B cell (primary cell): ENCODE results near the gene ELMOD2. TPM values are rescaled to one million over a fixed set of nuclear protein-coding genes. Genes with fewer than 3 reads are reported as not detected.

Experiments
- ATAC-seq: fragments of 200-7000 bp; cut with Tn5 transposase; one replicate; pipeline ENCODE4 v1.10.0; 2021; ENCODE audit warnings: low read depth, mild to moderate bottlenecking, moderate number of reproducible peaks, moderate library complexity
- CTCF ChIA-PET: fragments of 350-600 bp; sonication (Branson Sonifier 250); formaldehyde crosslinking; loops from one replicate; lab custom pipeline; 2021; ENCODE audit warnings: antibody characterized with exemption, inconsistent platforms; lab: Charles Lee
- POLR2A ChIA-PET: fragments of 350-600 bp; sonication (Branson Sonifier 250); formaldehyde crosslinking; loops from one replicate; lab custom pipeline; 2021; ENCODE audit warnings: antibody characterized with exemption; lab: Charles Lee
- DNase-seq: peaks from one replicate; pipeline ENCODE4 v3.0.0; 2013
- H2AFZ ChIP-seq: 2 replicates; pipeline ENCODE4 v1.6.1; 2012; ENCODE audit warnings: mild to moderate bottlenecking, low read depth, low read length; ENCODE audit not compliant: insufficient read depth, poor library complexity, severe bottlenecking
- H3K27ac ChIP-seq, 2 donors: 1 replicate in 1 of 2; 2 replicates in 1 of 2; pipeline ENCODE4 v1.5.1; 2012 to 2013; ENCODE audit warnings: low read length in 2 of 2, mild to moderate bottlenecking in 2 of 2, moderate library complexity in 1 of 2
- H3K27me3 ChIP-seq, 4 experiments: fragments of 200-600 bp in 1 of 4; sonication (generic) in 1 of 4; replicated peaks in 1 of 4; 1 replicate in 2 of 4; 2 replicates in 2 of 4; pipeline versions ENCODE4 v1.6.1 to v1.7.0; 2013 to 2016; ENCODE audit warnings: low read length in 3 of 4, mild to moderate bottlenecking in 2 of 4, mixed read lengths in 1 of 4, moderate library complexity in 1 of 4; ENCODE audit not compliant: insufficient read depth in 4 of 4, control insufficient read depth in 3 of 4; ENCODE audit errors: control extremely low read depth in 1 of 4
- H3K36me3 ChIP-seq, 2 experiments: replicated peaks in 1 of 2; 1 replicate in 1 of 2; 2 replicates in 1 of 2; pipeline versions ENCODE4 v1.6.1 to v1.7.1; 2013; ENCODE audit warnings: low read length in 1 of 2; ENCODE audit not compliant: insufficient read depth in 2 of 2, control insufficient read depth in 1 of 2; ENCODE audit errors: control extremely low read depth in 1 of 2, extremely low read depth in 1 of 2
- H3K4me1 ChIP-seq, 2 donors: fragments of 200-600 bp in 1 of 2; sonication (generic) in 1 of 2; 1 replicate in 1 of 2; 2 replicates in 1 of 2; pipeline versions ENCODE4 v1.5.1 to v1.6.1; 2013 to 2017; ENCODE audit warnings: low read length in 2 of 2; ENCODE audit not compliant: control insufficient read depth in 2 of 2, insufficient read depth in 2 of 2
- H3K4me2 ChIP-seq: replicated peaks from 2 replicates; pipeline ENCODE3; 2012; ENCODE audit warnings: mild to moderate bottlenecking, low read depth, low read length; ENCODE audit not compliant: poor library complexity, severe bottlenecking
- H3K4me3 ChIP-seq, 5 experiments: fragments of 200-600 bp in 1 of 5; sonication (generic) in 1 of 5; 1 replicate in 3 of 5; 2 replicates in 2 of 5; pipeline versions ENCODE4 v1.5.1 to v1.7.0; 2011 to 2016; ENCODE audit warnings: low read length in 4 of 5, mild to moderate bottlenecking in 4 of 5, low read depth in 2 of 5, control low read depth in 1 of 5, moderate library complexity in 1 of 5; ENCODE audit not compliant: insufficient read depth in 1 of 5; ENCODE audit errors: control extremely low read depth in 1 of 5, extremely low read depth in 1 of 5
- H3K79me2 ChIP-seq: fragments of 200-600 bp; sonication (generic); one replicate; pipeline ENCODE4 v1.6.0; 2016; ENCODE audit warnings: low read length; ENCODE audit not compliant: control insufficient read depth, insufficient read depth
- H3K9ac ChIP-seq: fragments of 200-600 bp; sonication (generic); 2 replicates; pipeline ENCODE4 v1.6.1; 2017; ENCODE audit warnings: mild to moderate bottlenecking, low read length, moderate library complexity
- H3K9me3 ChIP-seq, 3 donors: one replicate each; pipeline versions ENCODE4 v1.6.1 to v1.7.1; 2013; ENCODE audit warnings: low read length in 2 of 3; ENCODE audit not compliant: control insufficient read depth in 2 of 3, insufficient read depth in 1 of 3; ENCODE audit errors: control extremely low read depth in 1 of 3
- H4K20me1 ChIP-seq: 2 replicates; pipeline ENCODE4 v1.6.0; 2012; ENCODE audit warnings: mild to moderate bottlenecking, low read length; ENCODE audit not compliant: insufficient read depth, control insufficient read depth, poor library complexity, severe bottlenecking
- H3K27ac Mint-ChIP-seq: one replicate; pipeline ENCODE4 v1.8.0; 2021; ENCODE audit warnings: mixed read lengths
- H3K27me3 Mint-ChIP-seq: one replicate; pipeline ENCODE4 v1.8.0; 2021; ENCODE audit warnings: mixed read lengths
- H3K4me1 Mint-ChIP-seq: one replicate; pipeline ENCODE4 v1.8.0; 2021; ENCODE audit warnings: mixed read lengths
- H3K4me3 Mint-ChIP-seq: one replicate; pipeline ENCODE4 v1.8.0; 2021; ENCODE audit warnings: mixed read lengths
- H3K9me3 Mint-ChIP-seq: one replicate; pipeline ENCODE4 v1.8.0; 2022; ENCODE audit warnings: mixed read lengths; ENCODE audit not compliant: insufficient read depth
- CTCF ChIP-seq: fragments of 200-600 bp; IDR thresholded peaks from one replicate; pipeline ENCODE4 v1.8.0; 2022; ENCODE audit warnings: antibody characterized with exemption, mild to moderate bottlenecking
- EZH2 ChIP-seq: IDR thresholded peaks from 2 replicates; pipeline ENCODE4 v1.6.1; 2012; ENCODE audit warnings: borderline replicate concordance, low read depth, mild to moderate bottlenecking, moderate library complexity, low read length; ENCODE audit not compliant: insufficient read depth, poor library complexity, severe bottlenecking
- WGBS: methylation state at CpG from one replicate; pipeline ENCODE4 v1.1.5; 2013; ENCODE audit warnings: missing lambda C conversion rate; ENCODE audit not compliant: insufficient coverage; 5-methylcytosine and 5-hydroxymethylcytosine counted together
- intact Hi-C: fragments of 100-400 bp; cut with micrococcal nuclease; formaldehyde crosslinking; loops from one replicate; pipeline ENCODE4 v1.10.0; 2022
- polyA plus RNA-seq: library from polyadenylated mRNA; depleted of rRNA; stranded (reverse); fragments of >200 nt; gene quantifications from 2 replicates; pipeline ENCODE4 v1.2.3, GENCODE V29; 2012
- total RNA-seq, 2 donors: library from RNA; stranded (reverse); fragments of 120-200 nt in 1 of 2; gene quantifications; 1 replicate in 1 of 2; 2 replicates in 1 of 2; pipeline versions ENCODE4 v1.2.3 to v1.2.4, GENCODE V29; 2013 to 2022

ELMOD2 gene
- total and polyA plus RNA-seq, 2 donors (not counting 1 experiment from before 2014, with no cell fraction given) = 2.2 to 25.3 TPM

- Histone ChIP-seq H3K9ac (no peak overlapping the region), H3K4me3 (no peak overlapping the region), H2AFZ (no peak overlapping the region), H3K4me1 (peaks cover 4 to 6% of the 10 kb centered on the region in 2 donors), H4K20me1 (no peaks in the 10 kb centered on the region), H3K27me3 (no peaks in the 10 kb centered on the region), H3K9me3 (peaks cover 0 to 1% (median 0%) of the 10 kb centered on the region in 3 donors), H3K79me2 (no peaks in the 10 kb centered on the region), H3K4me2 (no peak overlapping the region), H3K36me3 (peaks cover 5 to 6% of the 10 kb centered on the region in 2 experiments), H3K27ac (no peak overlapping the region)
- H3K4me1 Mint-ChIP-seq = peaks cover 5% of the 10 kb centered on the region
- ChIA-PET POLR2A (no interaction called here), CTCF (no interaction called here)
- intact Hi-C loops = loop anchor here (10.0 kb wide), 3 partner anchors 215 to 695 kb away; partner anchors contain the start of genes MAML3 and ZNF330
- H3K27me3 Mint-ChIP-seq = no peaks in the 10 kb centered on the region
- no peaks in the 10 kb centered on the region for H3K9me3 Mint-ChIP-seq
- DNase-seq = no peak
- H3K4me3 Mint-ChIP-seq = no peak overlapping the region
- H3K27ac Mint-ChIP-seq = no peak overlapping the region
- TF ChIP-seq EZH2 (no peak), CTCF (no peak)
- no peak for ATAC-seq
- WGBS = 71% methylated on average over 1 of the region's 1 CpG
Observed at GRCh38 chr4:140529434-140529833, 5.5 kb downstream of the ELMOD2 start.

- H3K36me3 ChIP-seq = peaks cover 0 to 3% of the 10 kb centered on the region in 2 experiments
- H3K4me2 ChIP-seq = no peak overlapping the region
- Mint-ChIP-seq H3K4me1 (no peaks in the 10 kb centered on the region), H3K27me3 (no peaks in the 10 kb centered on the region), H3K27ac (no peak overlapping the region), H3K9me3 (no peaks in the 10 kb centered on the region), H3K4me3 (no peak overlapping the region)
- no peak overlapping the region for H2AFZ ChIP-seq
- ATAC-seq = no peak
- no peaks in the 10 kb centered on the region for H4K20me1 ChIP-seq
- H3K4me3 ChIP-seq = no peak overlapping the region
- ChIA-PET POLR2A (no interaction called here), CTCF (no interaction called here)
- no peaks in the 10 kb centered on the region for H3K4me1 ChIP-seq
- no peaks in the 10 kb centered on the region for H3K9me3 ChIP-seq
- H3K27ac ChIP-seq = no peak overlapping the region
- TF ChIP-seq EZH2 (no peak), CTCF (no peak)
- no peaks in the 10 kb centered on the region for H3K27me3 ChIP-seq
- DNase-seq = no peak
- intact Hi-C loops = no loop called here
- H3K9ac ChIP-seq = no peak overlapping the region
- WGBS = 100% methylated on average over 2 of the region's 4 CpGs
- no peaks in the 10 kb centered on the region for H3K79me2 ChIP-seq
Observed at GRCh38 chr4:140533951-140534480, 10.0 kb downstream of the ELMOD2 start.
